ENCODE data around the gene BBOX1.

Gene BBOX1

DNA sequence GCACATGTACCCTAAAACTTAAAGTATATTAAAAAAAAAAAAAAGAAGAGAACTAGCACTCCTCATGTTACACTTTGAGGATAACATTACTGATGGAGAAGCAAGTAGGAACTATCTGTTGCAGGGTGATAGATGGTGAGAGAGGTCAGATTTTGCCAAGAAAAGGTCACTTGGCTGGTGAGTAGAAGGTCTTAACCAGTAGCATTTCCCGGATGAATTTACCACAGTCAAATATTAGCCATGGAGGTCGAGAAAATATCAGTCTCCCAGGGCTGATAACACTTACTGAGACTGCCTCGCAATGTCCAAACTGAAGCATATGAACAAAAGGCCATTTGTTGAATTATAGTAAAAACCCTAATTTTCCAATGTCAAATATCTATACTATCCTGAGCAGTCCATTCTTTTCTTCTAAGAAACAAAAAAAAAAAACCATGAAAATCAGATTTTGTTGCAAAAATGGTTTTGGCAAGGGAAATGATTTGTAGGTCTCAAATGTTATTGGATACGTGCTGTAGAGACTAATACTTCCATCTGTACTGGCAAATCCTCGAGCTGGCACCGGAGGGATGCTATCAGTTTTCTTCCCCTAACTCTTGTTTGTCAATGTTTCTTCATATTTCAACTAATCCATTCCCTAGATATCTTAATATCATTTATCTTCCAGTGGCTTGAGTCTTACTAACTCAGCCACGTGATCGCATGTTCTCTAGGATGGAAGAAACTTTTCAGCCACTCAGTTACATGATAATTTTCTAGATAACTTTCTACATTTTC lies 14.5 kb upstream of the BBOX1 start:
- no peak for DNase-seq

GRCh38 chr11:27028561-27028965 lies 12.1 kb upstream of the BBOX1 start:
- DNase-seq = no peak

- no peak for DNase-seq
These were observed 10.6 kb upstream of the BBOX1 start for GRCh38 chr11:27029966-27030365.

GRCh38 chr11:27031754-27032153 lies 8.9 kb upstream of the BBOX1 start:
- DNase-seq = no peak

DNA sequence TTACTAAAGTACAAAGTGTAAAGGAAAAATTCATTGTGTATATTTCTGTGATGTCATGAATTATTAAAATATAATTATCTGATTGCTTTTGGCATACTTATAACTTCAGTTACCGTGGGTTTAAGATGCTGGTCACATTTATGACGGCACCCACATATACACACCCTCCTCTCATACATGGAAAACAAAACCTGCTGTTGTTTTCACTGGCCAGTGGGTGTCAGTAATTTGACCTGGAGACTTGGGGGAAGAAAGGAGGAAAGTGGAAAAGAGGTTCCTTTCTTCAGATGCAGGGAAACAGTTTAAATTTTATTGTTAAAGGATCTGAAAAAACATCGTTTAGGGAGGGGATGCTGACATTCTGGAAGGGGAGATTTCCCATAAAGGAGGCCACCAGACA lies 742 bp upstream of the BBOX1 start:
- DNase-seq = no peak

GRCh38 chr11:27041141-27041899 lies 705 bp downstream of the BBOX1 start:
- no peak for DNase-seq

- DNase-seq = no peak
These were observed 6.3 kb downstream of the BBOX1 start for GRCh38 chr11:27046956-27047355.

- no peak for DNase-seq
These were observed 12.1 kb downstream of the BBOX1 start for GRCh38 chr11:27052668-27053067.

- no peak for DNase-seq
These were observed 14.6 kb downstream of the BBOX1 start for GRCh38 chr11:27055065-27055682.

DNA sequence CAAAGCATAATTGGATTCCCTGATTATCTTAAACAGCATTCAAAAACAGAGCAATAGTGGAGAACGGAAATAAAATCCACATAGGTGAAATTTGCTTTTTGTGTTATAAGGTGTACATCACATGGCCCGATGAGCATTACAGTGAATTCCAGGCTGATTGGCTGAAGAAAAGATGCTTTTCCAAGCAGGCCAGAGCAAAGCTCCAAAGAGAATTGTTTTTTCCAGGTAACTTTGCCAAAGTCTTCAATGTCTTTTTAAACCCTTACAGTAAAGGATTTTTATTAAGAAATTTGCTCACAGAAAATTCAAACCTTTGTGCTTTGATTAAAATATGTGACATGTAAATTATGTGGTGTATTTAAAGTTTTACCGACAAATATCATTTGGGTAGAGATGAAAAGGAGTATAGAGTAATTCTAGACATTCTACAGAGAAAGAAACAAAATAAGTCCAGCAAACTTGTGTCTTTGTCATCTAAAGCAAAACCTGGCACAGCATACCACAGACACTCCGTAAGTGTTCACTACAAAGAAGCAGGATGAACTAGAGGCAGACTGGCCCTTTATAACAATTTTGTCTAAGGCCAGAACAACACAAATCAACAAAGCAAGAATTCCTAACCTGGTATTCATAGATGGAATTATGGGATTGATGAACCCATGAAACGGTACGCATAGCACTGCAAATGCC lies 16.6 kb downstream of the BBOX1 start:
- no peak for DNase-seq

DNA sequence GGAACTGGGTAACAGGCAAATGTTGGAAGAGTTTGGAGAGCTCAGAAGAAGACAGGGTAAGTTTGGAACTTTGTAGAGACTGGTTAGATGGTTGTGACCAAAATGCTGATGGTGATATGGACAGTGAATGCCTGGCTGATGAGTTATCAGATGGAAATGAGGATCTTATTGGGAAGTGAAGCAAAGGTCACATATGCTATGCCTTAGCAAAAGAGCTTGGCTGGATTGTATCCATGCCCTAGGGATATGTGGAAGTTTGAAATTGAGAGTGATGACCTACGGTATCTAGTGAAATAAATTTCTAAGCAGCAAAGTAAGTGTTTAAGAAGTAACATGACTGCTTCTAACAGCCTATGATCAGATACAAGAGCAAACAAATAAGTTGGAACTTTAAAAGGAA lies 17.8 kb downstream of the BBOX1 start:
- DNase-seq = no peak

- no peak for DNase-seq
These were observed 18.8 kb downstream of the BBOX1 start for GRCh38 chr11:27059431-27059830.

GRCh38 chr11:27060816-27061460 lies 20.3 kb downstream of the BBOX1 start:
- no peak for DNase-seq

- DNase-seq = no peak
These were observed 20.8 kb downstream of the BBOX1 start for GRCh38 chr11:27061461-27061821.

- no peak for DNase-seq
These were observed 23.5 kb downstream of the BBOX1 start for GRCh38 chr11:27064086-27064485.

DNA sequence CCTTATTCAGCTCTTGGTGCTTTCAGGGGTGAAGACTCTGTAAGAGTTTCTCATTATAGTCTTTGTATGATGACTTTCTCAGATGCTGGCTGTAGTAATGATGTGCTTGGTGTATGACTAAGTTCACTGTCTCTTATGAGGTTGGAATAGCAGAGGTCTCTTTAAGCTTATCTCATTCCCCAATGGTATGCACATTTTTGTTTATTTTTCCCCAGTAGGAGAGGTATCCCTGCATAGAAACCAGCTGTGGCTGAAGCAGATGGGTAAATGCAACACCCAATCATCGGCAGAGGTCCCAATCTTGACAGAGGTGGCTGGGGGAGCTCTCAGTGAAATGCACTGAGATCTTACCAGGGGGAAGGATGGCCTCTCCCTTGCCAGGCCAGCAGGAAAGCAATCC lies 34.6 kb downstream of the BBOX1 start:
- DNase-seq = no peak

- no peak for DNase-seq
These were observed 35.0 kb downstream of the BBOX1 start for GRCh38 chr11:27075655-27076054.

- DNase-seq = no peak
These were observed 35.5 kb downstream of the BBOX1 start for GRCh38 chr11:27076121-27076589.

DNA sequence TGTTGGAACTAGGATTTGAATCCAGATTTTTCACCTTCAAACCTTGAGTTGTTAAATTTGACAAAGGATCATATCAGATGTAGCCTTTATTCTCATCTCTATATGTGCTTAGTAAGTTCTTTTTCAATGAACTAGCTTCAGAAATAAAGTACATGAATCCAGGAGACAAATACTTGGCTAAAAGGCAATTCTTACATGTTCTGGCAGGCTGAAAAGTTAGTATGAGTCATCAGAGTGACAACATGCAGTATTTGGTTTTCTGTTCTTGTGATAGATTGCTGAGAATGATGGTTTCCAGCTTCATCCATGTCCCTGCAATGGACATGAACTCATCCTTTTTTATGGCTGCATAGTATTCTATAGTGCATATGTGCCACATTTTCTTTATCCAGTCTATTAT lies 40.4 kb downstream of the BBOX1 start:
- DNase-seq = no peak

DNA sequence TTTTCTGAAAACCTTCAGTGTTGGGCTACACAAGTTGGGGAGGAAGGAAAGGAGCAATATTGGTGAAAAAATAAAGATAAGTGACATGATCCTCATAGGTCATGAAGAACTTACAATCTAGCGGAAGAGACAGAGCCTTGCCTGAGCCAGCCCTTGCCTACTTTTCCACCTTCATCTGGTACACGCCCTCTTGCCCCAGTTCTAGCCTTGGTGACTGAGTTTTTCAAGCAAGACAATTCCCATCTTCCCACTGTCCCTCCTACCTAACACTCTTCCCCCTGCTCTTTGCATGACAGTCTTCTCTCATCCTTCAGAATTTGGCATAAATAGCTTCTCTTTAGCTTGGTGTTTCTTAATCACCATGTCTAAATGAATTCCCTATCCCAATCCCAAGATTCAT lies 42.6 kb downstream of the BBOX1 start:
- no peak for DNase-seq

DNA sequence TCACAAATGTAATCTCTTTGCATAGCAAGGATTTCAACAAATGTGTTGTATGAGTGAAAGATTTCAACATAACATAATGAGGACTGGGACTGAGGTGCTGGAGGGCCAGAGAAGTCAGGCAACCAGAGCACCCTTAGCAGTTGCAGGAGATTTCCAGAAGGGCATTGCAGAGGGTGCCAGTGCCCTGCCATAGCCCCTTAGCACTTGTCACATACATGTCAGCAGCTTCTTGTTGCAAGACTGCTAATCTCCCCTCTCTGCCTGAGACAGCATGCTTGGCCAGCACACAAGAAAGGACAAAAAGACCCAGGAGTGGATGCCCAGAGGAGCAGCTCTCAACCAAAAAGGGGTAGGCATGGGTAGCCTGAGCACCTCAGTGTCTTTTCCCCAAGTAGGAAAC lies 43.2 kb downstream of the BBOX1 start:
- DNase-seq = no peak

- DNase-seq = no peak
These were observed 43.9 kb downstream of the BBOX1 start for GRCh38 chr11:27084518-27084917.

GRCh38 chr11:27085111-27085510 lies 44.5 kb downstream of the BBOX1 start:
- no peak for DNase-seq

Measured in CD4-positive, alpha-beta T cell treated with Interleukin-12 subunit alpha and Interleukin-12 subunit beta, for 1 hour (primary cell).